Measurements from ENCODE around the gene WDR55.

- no peak for TF ChIP-seq TCF12 (IDR thresholded peaks at IDR 0.05)
- no peak for TF ChIP-seq TCF12 (CRISPR knock-in tag; IDR thresholded peaks at IDR 0.05)
- TF ChIP-seq ZNF121 (CRISPR knock-in tag; IDR thresholded peaks at IDR 0.05) = 0 out of 2 replicates have a peak, but pooled peaks have one; percentile 8
- TF ChIP-seq HNRNPL (IDR thresholded peaks at IDR 0.05; ENCODE audit: low read depth, low read length) = no peak
- TF ChIP-seq ZGPAT (CRISPR knock-in tag; IDR thresholded peaks at IDR 0.05) = peak; percentile 92
- no peak; the same call in 1 of the 2 replicates for TF ChIP-seq ZNF607 (CRISPR knock-in tag; IDR thresholded peaks at IDR 0.05; ENCODE audit: borderline replicate concordance)
- no peak for TF ChIP-seq ZBTB8A (CRISPR knock-in tag; IDR thresholded peaks at IDR 0.05; ENCODE audit: borderline replicate concordance, low read depth)
- TF ChIP-seq NCOA2 (CRISPR knock-in tag; IDR thresholded peaks at IDR 0.05) = no peak
Measured at GRCh38 chr5:140710899-140711552, 46.3 kb downstream of the WDR55 start.

Data from HepG2 (cell line).